HepG2 (cell line): ENCODE results near the gene L3MBTL4. TPM values are rescaled to one million over a fixed set of nuclear protein-coding genes. Genes with fewer than 3 reads are reported as not detected.

ENCODE experiments used
- ATAC-seq: fragments of 200-7000 bp; cut with Tn5 transposase; 3 replicates; pipeline ENCODE4 v1.9.1; 2020; ENCODE audit warnings: mild to moderate bottlenecking, moderate library complexity
- BruUV-seq: library from RNA; stranded (reverse); fragments of 400-500 nt; replicated peaks from 2 replicates; lab custom pipeline; 2021; lab: Mats Ljungman, UMichigan
- CTCF ChIA-PET: fragments of 300-600 bp; formaldehyde crosslinking; extraction: SDS; loops from one replicate; lab custom pipeline; 2021; ENCODE audit warnings: low total read pairs, inconsistent platforms, low intra/inter-chr PET ratio; lab: Yijun Ruan, JAX
- POLR2A ChIA-PET: fragments of 350-600 bp; sonication (Branson Sonifier 250); formaldehyde crosslinking; loops from one replicate; lab custom pipeline; 2020; ENCODE audit warnings: antibody characterized with exemption, inconsistent platforms; lab: Yijun Ruan, JAX
- DNase-seq: peaks from one replicate; pipeline ENCODE4 v3.0.0-alpha.2; 2015; ENCODE audit warnings: low spot score
- FAIRE-seq: peaks from 3 replicates; lab custom pipeline; 2011; peaks lifted over from hg19 to GRCh38; lab: Jason Lieb, UNC
- H2AFZ ChIP-seq: one replicate; pipeline ENCODE4 v1.6.1; 2011; ENCODE audit warnings: low read length, inconsistent platforms
- H3K27ac ChIP-seq: fragments of 300-600 bp; 3 replicates; pipeline ENCODE4 v1.8.0; 2011; ENCODE audit warnings: mixed run types, mild to moderate bottlenecking, mixed read lengths, low read length, inconsistent platforms; ENCODE audit not compliant: insufficient read depth; ENCODE audit errors: extremely low read length
- H3K27me3 ChIP-seq, 2 experiments: fragments of 200-600 bp in 1 of 2; 2 replicates in 1 of 2; 3 replicates in 1 of 2; pipeline versions ENCODE4 v1.6.0 to v1.8.0; 2011; ENCODE audit warnings: low read length in 2 of 2, mild to moderate bottlenecking in 2 of 2, moderate library complexity in 2 of 2, inconsistent platforms in 1 of 2; ENCODE audit not compliant: insufficient read depth in 2 of 2, control insufficient read depth in 1 of 2
- H3K36me3 ChIP-seq, 2 experiments: fragments of 200-600 bp in 1 of 2; replicated peaks in 1 of 2; 2 replicates in 1 of 2; 3 replicates in 1 of 2; pipeline versions ENCODE4 v1.5.1 to v1.8.0; 2011; ENCODE audit warnings: low read length in 2 of 2, inconsistent platforms in 1 of 2; ENCODE audit not compliant: insufficient read depth in 2 of 2, control insufficient read depth in 1 of 2
- H3K4me1 ChIP-seq: 2 replicates; pipeline ENCODE4 v1.5.1; 2012; ENCODE audit warnings: low read length, inconsistent platforms; ENCODE audit not compliant: insufficient read depth
- H3K4me2 ChIP-seq: 2 replicates; pipeline ENCODE4 v1.6.0; 2011; ENCODE audit warnings: low read depth, low read length, inconsistent platforms
- H3K4me3 ChIP-seq, 3 experiments: fragments of 200-600 bp in 1 of 3; sonication (generic), shearing (Covaris generic) in 1 of 3; replicated peaks in 1 of 3; 2 replicates each; pipeline ENCODE4 v1.5.1; 2011 to 2016; ENCODE audit warnings: low read length in 3 of 3, inconsistent platforms in 2 of 3, low read depth in 2 of 3, mild to moderate bottlenecking in 2 of 3, control low read depth in 1 of 3, mixed read lengths in 1 of 3; ENCODE audit not compliant: insufficient read depth in 1 of 3
- H3K79me2 ChIP-seq: one replicate; pipeline ENCODE4 v1.6.1; 2011; ENCODE audit warnings: low read length, inconsistent platforms; ENCODE audit not compliant: insufficient read depth
- H3K9ac ChIP-seq: 2 replicates; pipeline ENCODE4 v1.6.0; 2011; ENCODE audit warnings: mild to moderate bottlenecking, low read depth, low read length, inconsistent platforms; ENCODE audit not compliant: insufficient read depth
- H3K9me3 ChIP-seq: 2 replicates; pipeline ENCODE4 v1.5.1; 2012; ENCODE audit warnings: mild to moderate bottlenecking, low read length
- H4K20me1 ChIP-seq: 2 replicates; pipeline ENCODE4 v1.6.0; 2011; ENCODE audit warnings: inconsistent platforms, mild to moderate bottlenecking, low read length, moderate library complexity; ENCODE audit not compliant: insufficient read depth
- ADNP ChIP-seq: sonication (generic); formaldehyde crosslinking; IDR thresholded peaks from 2 replicates; pipeline ENCODE4 v1.4.0; 2020; ENCODE audit warnings: missing genetic modification reagents
- ARNT ChIP-seq: fragments of 450-650 bp; IDR thresholded peaks from 2 replicates; pipeline ENCODE4 v1.6.1; 2017
- CHD2 ChIP-seq: IDR thresholded peaks from 2 replicates; pipeline ENCODE4 v1.6.1; 2011; ENCODE audit warnings: low read depth, low read length, improper control_type of control experiment
- HMG20B ChIP-seq: conservative IDR thresholded peaks from 2 replicates; pipeline ENCODE4 v1.6.1; 2016; ENCODE audit warnings: missing genetic modification reagents, missing compliant biosample characterization
- HNF1A ChIP-seq, 2 experiments: sonication (generic) in 1 of 2; formaldehyde crosslinking in 1 of 2; IDR thresholded peaks; 2 replicates each; pipeline versions ENCODE4 v1.4.0 to v1.6.1; 2016 to 2020; ENCODE audit warnings: borderline replicate concordance in 1 of 2, low read depth in 1 of 2, mild to moderate bottlenecking in 1 of 2, missing genetic modification reagents in 1 of 2
- HOXA7 ChIP-seq: sonication (generic); formaldehyde crosslinking; IDR thresholded peaks from 2 replicates; pipeline ENCODE4 v1.8.1; 2022; ENCODE audit warnings: mild to moderate bottlenecking, missing genetic modification reagents, moderate library complexity
- IRX3 ChIP-seq: sonication (generic); formaldehyde crosslinking; IDR thresholded peaks from 2 replicates; pipeline ENCODE4 v1.8.1; 2023; ENCODE audit warnings: mild to moderate bottlenecking, low read depth, missing genetic modification reagents, borderline replicate concordance
- JUNB ChIP-seq: sonication (generic); formaldehyde crosslinking; IDR thresholded peaks from 2 replicates; pipeline ENCODE4 v1.8.0; 2022; ENCODE audit warnings: missing genetic modification reagents, mild to moderate bottlenecking, borderline replicate concordance
- NCOR1 ChIP-seq: fragments of 200-600 bp; sonication (generic); IDR thresholded peaks from 2 replicates; pipeline ENCODE4 v1.7.0; 2017; ENCODE audit warnings: antibody characterized with exemption, low read length, borderline replicate concordance
- PLRG1 ChIP-seq: fragments of 450-650 bp; conservative IDR thresholded peaks from 2 replicates; pipeline ENCODE4 v1.6.1; 2016
- PLSCR1 ChIP-seq: sonication (generic); formaldehyde crosslinking; IDR thresholded peaks from 2 replicates; pipeline ENCODE4 v1.5.0; 2020; ENCODE audit warnings: missing genetic modification reagents, mild to moderate bottlenecking, borderline replicate concordance
- SP5 ChIP-seq: IDR thresholded peaks from 2 replicates; pipeline ENCODE4 v1.6.1; 2016; ENCODE audit warnings: low read depth, borderline replicate concordance
- SRSF9 ChIP-seq: fragments of 200-400 bp; formaldehyde crosslinking; IDR thresholded peaks from 2 replicates; pipeline ENCODE4 v1.6.1; 2018; ENCODE audit warnings: borderline replicate concordance, mild to moderate bottlenecking, low read depth, low read length; ENCODE audit not compliant: insufficient read depth, poor library complexity, severe bottlenecking
- WGBS: methylation state at CpG from one replicate; pipeline ENCODE4 v1.1.6; 2017; ENCODE audit warnings: low lambda C conversion rate; 5-methylcytosine and 5-hydroxymethylcytosine counted together
- in situ Hi-C: cut with HindIII; loops from 2 replicates; pipeline ENCODE4 v1.10.0; 2017; ENCODE audit warnings: low pct_unique_long_range_greater_than_20kb; ENCODE audit not compliant: extremely low pct_ligation_motif_present
- intact Hi-C: fragments of 100-400 bp; cut with micrococcal nuclease; formaldehyde crosslinking; loops from one replicate; pipeline ENCODE4 v1.10.0; 2022; ENCODE audit not compliant: unreplicated experiment
- polyA plus RNA-seq, 8 experiments: library from polyadenylated mRNA; depleted of rRNA in 3 of 8; stranded (reverse) in 7 of 8; unstranded in 1 of 8; fragments of >200 nt; fragmentation: Illumina TruSeq in 4 of 8; extraction: Trizol in 4 of 8; gene quantifications; 2 replicates each; pipeline versions ENCODE4 v1.2.1 to v1.2.3, GENCODE V29; 2011 to 2016; ENCODE audit warnings: low read depth in 4 of 8, missing spikeins in 1 of 8, mixed read lengths in 1 of 8; ENCODE audit not compliant: insufficient read depth in 1 of 8
- total RNA-seq, 5 experiments: library from RNA; depleted of rRNA; stranded (reverse); fragments of >200 nt; fragmentation: Illumina TruSeq; extraction: Trizol; gene quantifications; 2 replicates each; pipeline ENCODE4 v1.2.3, GENCODE V29; 2016; ENCODE audit warnings: low read depth in 1 of 5

L3MBTL4 gene
- total and polyA plus RNA-seq, 2 of the 13 experiments (the other 11 are each of a cell fraction or from before 2014, with no cell fraction given) = 10.8 to 13.3 TPM

DNA sequence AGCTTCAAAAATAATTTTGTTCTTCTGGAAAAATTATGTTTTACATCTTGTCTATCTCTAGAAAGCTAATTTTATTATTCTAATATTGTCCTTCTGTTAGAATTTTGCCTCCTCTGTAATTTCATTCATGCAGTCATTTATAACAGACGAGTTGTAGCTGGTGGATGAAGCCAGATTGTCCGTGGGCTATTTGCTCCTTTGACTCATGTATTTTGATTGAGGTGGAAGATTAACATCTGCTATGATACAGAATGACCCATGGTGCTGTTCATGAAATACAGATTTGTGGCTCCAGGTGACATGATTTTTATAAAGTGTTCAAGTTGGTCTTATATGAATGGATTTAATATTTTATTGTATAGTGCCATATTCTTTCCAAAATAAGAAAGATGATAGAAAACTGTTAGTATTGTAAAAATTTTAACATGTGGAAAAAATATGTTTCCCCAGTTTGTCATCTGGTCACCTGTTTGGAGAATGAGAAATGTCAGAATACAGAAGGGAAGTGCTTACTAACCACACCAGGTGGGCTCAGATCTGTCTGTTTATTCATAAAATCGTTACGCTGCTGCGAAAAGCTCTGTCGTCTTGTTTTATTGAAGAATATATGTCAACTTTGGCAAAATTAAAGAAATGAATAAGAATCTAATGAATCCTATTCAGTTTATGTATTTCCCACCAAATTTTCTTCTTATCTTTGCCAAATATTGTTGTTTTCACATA lies 20.4 kb upstream of the L3MBTL4 start:
- TF ChIP-seq IRX3 (CRISPR knock-in tag) (no peak), NCOR1 (no peak), PLRG1 (no peak)

DNA sequence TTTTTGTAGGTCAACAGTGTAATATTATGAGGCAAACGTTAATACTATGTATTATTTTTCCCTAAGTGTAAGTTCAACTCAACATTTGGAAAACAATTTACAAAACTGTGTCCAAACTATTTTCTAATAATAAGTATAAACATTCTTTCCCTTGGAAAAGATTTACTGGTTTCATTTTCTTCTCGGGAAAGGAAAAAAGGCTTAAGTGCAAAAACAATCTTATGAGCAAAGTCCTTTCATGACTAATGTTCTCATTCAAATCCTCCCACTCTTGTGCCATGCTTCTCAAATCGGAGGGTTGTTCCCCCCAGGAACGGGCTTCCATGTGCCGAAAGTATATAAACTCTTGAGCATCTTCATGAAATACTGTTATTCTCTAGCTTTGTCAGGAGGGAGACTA lies 19.8 kb upstream of the L3MBTL4 start:
- Histone ChIP-seq H3K4me3 (no peak overlapping the region), H3K4me2 (no peak overlapping the region), H3K36me3 (no peaks in the 10 kb centered on the region), H3K9ac (no peak overlapping the region), H3K9me3 (no peaks in the 10 kb centered on the region), H3K4me1 (peaks cover 26% of the 10 kb centered on the region), H4K20me1 (no peaks in the 10 kb centered on the region), H3K27me3 (no peaks in the 10 kb centered on the region; a peak in 1 of 5 replicates), H2AFZ (no peak overlapping the region), H3K27ac (no peak overlapping the region), H3K79me2 (no peaks in the 10 kb centered on the region)
- BruUV-seq = no TSS peak
- intact Hi-C loops (no loop called here), in situ Hi-C loops (no loop called here)
- FAIRE-seq = no peak
- DNase-seq = no peak
- WGBS = 34% methylated on average over 5 of the region's 5 CpGs
- POLR2A ChIA-PET = no interaction called here
- CTCF ChIA-PET = no interaction called here
- ATAC-seq = no peak
- TF ChIP-seq ADNP (CRISPR knock-in tag) (no peak), HOXA7 (CRISPR knock-in tag) (no peak), SP5 (no peak), HMG20B (no peak), HNF1A (IDR thresholded peaks at IDR 0.05; ENCODE audit: low read depth) (no peak), HNF1A (CRISPR knock-in tag; IDR thresholded peaks at IDR 0.05; ENCODE audit: borderline replicate concordance) (no peak), CHD2 (no peak), JUNB (no peak), ARNT (no peak), SRSF9 (no peak), PLSCR1 (no peak)

More for the DNA sequence above, 20.4 kb upstream of the L3MBTL4 start:
- no peak for DNase-seq
- Histone ChIP-seq H3K9me3 (no peaks in the 10 kb centered on the region), H3K27me3 (no peaks in the 10 kb centered on the region; a peak in 1 of 5 replicates), H4K20me1 (no peaks in the 10 kb centered on the region), H3K4me3 (no peak overlapping the region), H3K27ac (no peak overlapping the region), H2AFZ (no peak overlapping the region), H3K9ac (no peak overlapping the region), H3K79me2 (no peaks in the 10 kb centered on the region), H3K36me3 (no peaks in the 10 kb centered on the region), H3K4me2 (no peak overlapping the region), H3K4me1 (peaks cover 21% of the 10 kb centered on the region)
- no TSS peak for BruUV-seq
- intact Hi-C loops (no loop called here), in situ Hi-C loops (no loop called here)
- CTCF ChIA-PET = no interaction called here
- FAIRE-seq = no peak
- ATAC-seq = no peak
- 54% methylated on average over 6 of the region's 6 CpGs for WGBS
- POLR2A ChIA-PET = no interaction called here
